ENCODE data around the gene PRKG1.
"Not testable (repeated sequence)": the region's sequence is repeated elsewhere in the genome, so short reads cannot be mapped to it uniquely, and the experiment has no call there.

PRKG1 gene

DNA sequence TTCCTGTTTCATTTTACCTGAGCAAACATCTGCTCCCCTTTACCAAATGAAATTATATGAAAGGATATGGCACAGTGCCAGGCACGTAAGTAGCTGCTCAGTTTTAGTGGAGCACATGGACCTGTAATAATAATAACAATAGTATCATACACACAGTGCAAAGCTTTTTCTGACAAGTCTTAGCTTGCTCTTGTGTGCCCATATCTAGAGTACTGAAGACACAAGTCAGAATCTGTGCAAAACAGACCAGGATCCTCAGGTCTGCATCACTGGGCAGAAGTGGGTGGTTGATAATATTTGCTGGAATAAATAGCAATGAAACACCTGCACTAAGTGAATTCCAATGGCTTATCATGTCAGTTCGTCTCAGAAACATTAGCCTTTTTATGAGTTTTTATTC, 1154.3 kb downstream of the PRKG1 start:
- H4K20me1 ChIP-seq (ENCODE audit: insufficient read depth, low read length, poor library complexity, severe bottlenecking), result no peaks in the 10 kb centered on the region
- no peaks in the 10 kb centered on the region for H3K36me3 ChIP-seq (ENCODE audit: insufficient read depth, low read length)
- TF ChIP-seq, protein P1, sequence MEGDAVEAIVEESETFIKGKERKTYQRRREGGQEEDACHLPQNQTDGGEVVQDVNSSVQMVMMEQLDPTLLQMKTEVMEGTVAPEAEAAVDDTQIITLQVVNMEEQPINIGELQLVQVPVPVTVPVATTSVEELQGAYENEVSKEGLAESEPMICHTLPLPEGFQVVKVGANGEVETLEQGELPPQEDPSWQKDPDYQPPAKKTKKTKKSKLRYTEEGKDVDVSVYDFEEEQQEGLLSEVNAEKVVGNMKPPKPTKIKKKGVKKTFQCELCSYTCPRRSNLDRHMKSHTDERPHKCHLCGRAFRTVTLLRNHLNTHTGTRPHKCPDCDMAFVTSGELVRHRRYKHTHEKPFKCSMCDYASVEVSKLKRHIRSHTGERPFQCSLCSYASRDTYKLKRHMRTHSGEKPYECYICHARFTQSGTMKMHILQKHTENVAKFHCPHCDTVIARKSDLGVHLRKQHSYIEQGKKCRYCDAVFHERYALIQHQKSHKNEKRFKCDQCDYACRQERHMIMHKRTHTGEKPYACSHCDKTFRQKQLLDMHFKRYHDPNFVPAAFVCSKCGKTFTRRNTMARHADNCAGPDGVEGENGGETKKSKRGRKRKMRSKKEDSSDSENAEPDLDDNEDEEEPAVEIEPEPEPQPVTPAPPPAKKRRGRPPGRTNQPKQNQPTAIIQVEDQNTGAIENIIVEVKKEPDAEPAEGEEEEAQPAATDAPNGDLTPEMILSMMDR (conservative IDR thresholded peaks at IDR 0.05; ENCODE audit: low read length), result no peak
- TF ChIP-seq EZH2phosphoT487 (IDR thresholded peaks at IDR 0.05; ENCODE audit: borderline replicate concordance), result no peak
- no peak overlapping the region for H3K4me2 ChIP-seq (ENCODE audit: low read depth, low read length, poor library complexity, severe bottlenecking)
- no peaks in the 10 kb centered on the region for H3K27me3 ChIP-seq (ENCODE audit: insufficient read depth, low read length, poor library complexity, severe bottlenecking)
- H3K9ac ChIP-seq (ENCODE audit: low read depth, low read length, poor library complexity, severe bottlenecking), result no peak overlapping the region
- no peaks in the 10 kb centered on the region for H3F3A ChIP-seq (ENCODE audit: low read depth)
- no peaks in the 10 kb centered on the region for H3K79me2 ChIP-seq (ENCODE audit: insufficient read depth, low read length)
- H2AFZ ChIP-seq (ENCODE audit: low read length), result no peak overlapping the region
- H3K4me1 ChIP-seq (ENCODE audit: insufficient read depth, low read length, poor library complexity, severe bottlenecking), result peaks cover 3% of the 10 kb centered on the region
- H3K9me2 ChIP-seq (replicated peaks; ENCODE audit: low read depth, low read length), result no peaks in the 10 kb centered on the region
- H3K9me3 ChIP-seq (ENCODE audit: insufficient read depth, low read depth, low read length), result no peaks in the 10 kb centered on the region
- H3K4me3 ChIP-seq (ENCODE audit: low read length, poor library complexity, severe bottlenecking), result no peak overlapping the region

GRCh38 chr10:52229291-52229931, 1155.1 kb downstream of the PRKG1 start:
- Histone ChIP-seq H3K79me2 (ENCODE audit: insufficient read depth, low read length) (no peaks in the 10 kb centered on the region), H3K9me2 (replicated peaks; ENCODE audit: low read depth, low read length) (no peaks in the 10 kb centered on the region), H3K9ac (ENCODE audit: low read depth, low read length, poor library complexity, severe bottlenecking) (no peak overlapping the region), H4K20me1 (ENCODE audit: insufficient read depth, low read length, poor library complexity, severe bottlenecking) (no peaks in the 10 kb centered on the region), H3K4me2 (ENCODE audit: low read depth, low read length, poor library complexity, severe bottlenecking) (no peak overlapping the region), H2AFZ (ENCODE audit: low read length) (no peak overlapping the region), H3K4me1 (ENCODE audit: insufficient read depth, low read length, poor library complexity, severe bottlenecking) (peaks cover 3% of the 10 kb centered on the region), H3K9me3 (ENCODE audit: insufficient read depth, low read depth, low read length) (no peaks in the 10 kb centered on the region), H3K36me3 (ENCODE audit: insufficient read depth, low read length) (no peaks in the 10 kb centered on the region), H3K4me3 (ENCODE audit: low read length, poor library complexity, severe bottlenecking) (no peak overlapping the region), H3K27me3 (ENCODE audit: insufficient read depth, low read length, poor library complexity, severe bottlenecking) (no peaks in the 10 kb centered on the region), H3F3A (ENCODE audit: low read depth) (no peaks in the 10 kb centered on the region)
- no peak for TF ChIP-seq EZH2phosphoT487 (IDR thresholded peaks at IDR 0.05; ENCODE audit: borderline replicate concordance)
- TF ChIP-seq, protein P1 (conservative IDR thresholded peaks at IDR 0.05; ENCODE audit: low read length), result no peak

DNA sequence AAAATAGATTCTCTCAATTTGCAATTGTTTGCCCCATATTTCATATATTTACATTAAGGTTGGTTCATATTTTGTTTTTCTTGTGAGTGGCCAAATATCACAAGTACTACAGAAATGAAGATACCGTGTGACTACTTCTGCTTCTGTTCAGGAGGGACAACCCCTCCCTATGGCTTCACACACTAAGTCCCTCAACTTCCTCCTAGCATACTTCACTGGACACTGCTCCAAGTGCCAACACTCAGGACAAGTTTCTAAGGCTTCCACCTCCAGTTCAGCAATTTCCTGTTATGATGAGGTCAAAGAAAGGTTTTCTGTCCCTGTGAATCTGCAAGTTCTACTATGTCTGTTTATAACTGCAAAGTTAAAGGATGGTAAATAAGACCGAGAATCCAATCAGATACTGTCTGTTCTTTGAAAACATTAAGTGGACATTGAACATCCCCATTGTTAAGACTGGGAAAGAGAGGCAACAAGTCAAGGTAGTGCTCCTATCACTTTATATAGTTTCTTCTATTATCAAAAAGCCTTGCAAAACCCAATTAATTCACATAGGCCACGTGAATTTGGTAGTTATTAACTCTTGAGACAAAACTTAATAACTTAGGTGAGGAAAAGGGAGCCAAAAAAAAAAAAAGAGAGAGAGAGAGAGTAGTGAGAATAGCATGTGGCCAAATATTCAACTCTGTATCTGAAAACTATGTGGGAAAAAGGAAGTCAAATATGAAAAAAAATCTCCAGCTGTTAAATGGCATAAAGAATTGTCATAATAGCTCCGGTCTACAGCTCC, 1158.5 kb downstream of the PRKG1 start:
- H3K79me2 ChIP-seq (ENCODE audit: insufficient read depth, low read length), result no peaks in the 10 kb centered on the region
- H2AFZ ChIP-seq (ENCODE audit: low read length), result peak overlapping the region; percentile 22
- H3F3A ChIP-seq (ENCODE audit: low read depth), result no peaks in the 10 kb centered on the region
- H3K27me3 ChIP-seq (ENCODE audit: insufficient read depth, low read length, poor library complexity, severe bottlenecking), result no peaks in the 10 kb centered on the region
- no peaks in the 10 kb centered on the region for H3K36me3 ChIP-seq (ENCODE audit: insufficient read depth, low read length)
- peak overlapping the region; percentile 66 for H3K4me2 ChIP-seq (ENCODE audit: low read depth, low read length, poor library complexity, severe bottlenecking)
- peaks cover 3% of the 10 kb centered on the region for H3K4me1 ChIP-seq (ENCODE audit: insufficient read depth, low read length, poor library complexity, severe bottlenecking)
- peak overlapping the region; percentile 70 for H3K4me3 ChIP-seq (ENCODE audit: low read length, poor library complexity, severe bottlenecking)
- H3K9ac ChIP-seq (ENCODE audit: low read depth, low read length, poor library complexity, severe bottlenecking), result peak overlapping the region; percentile 41
- TF ChIP-seq EZH2phosphoT487 (IDR thresholded peaks at IDR 0.05; ENCODE audit: borderline replicate concordance), result no peak
- TF ChIP-seq, protein P1 (conservative IDR thresholded peaks at IDR 0.05; ENCODE audit: low read length), result no peak
- H3K9me2 ChIP-seq (replicated peaks; ENCODE audit: low read depth, low read length), result no peaks in the 10 kb centered on the region
- no peaks in the 10 kb centered on the region for H4K20me1 ChIP-seq (ENCODE audit: insufficient read depth, low read length, poor library complexity, severe bottlenecking)
- no peaks in the 10 kb centered on the region for H3K9me3 ChIP-seq (ENCODE audit: insufficient read depth, low read depth, low read length)

DNA sequence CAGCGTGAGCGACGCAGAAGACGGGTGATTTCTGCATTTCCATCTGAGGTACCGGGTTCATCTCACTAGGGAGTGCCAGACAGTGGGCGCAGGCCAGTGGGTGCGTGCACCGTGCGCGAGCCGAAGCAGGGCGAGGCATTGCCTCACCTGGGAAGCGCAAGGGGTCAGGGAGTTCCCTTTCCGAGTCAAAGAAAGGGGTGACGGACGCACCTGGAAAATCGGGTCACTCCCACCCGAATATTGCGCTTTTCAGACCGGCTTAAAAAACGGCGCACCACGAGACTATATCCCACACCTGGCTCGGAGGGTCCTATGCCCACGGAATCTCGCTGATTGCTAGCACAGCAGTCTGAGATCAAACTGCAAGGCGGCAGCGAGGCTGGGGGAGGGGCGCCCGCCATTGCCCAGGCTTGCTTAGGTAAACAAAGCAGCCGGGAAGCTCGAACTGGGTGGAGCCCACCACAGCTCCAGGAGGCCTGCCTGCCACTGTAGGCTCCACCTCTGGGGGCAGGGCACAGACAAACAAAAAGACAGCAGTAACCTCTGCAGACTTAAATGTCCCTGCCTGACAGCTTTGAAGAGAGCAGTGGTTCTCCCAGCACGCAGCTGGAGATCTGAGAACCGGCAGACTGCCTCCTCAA, 1159.2 kb downstream of the PRKG1 start:
- not testable (repeated sequence) for H3K9me3 ChIP-seq (ENCODE audit: insufficient read depth, low read depth, low read length); H3K27me3 ChIP-seq (ENCODE audit: insufficient read depth, low read length, poor library complexity, severe bottlenecking); H3K36me3 ChIP-seq (ENCODE audit: insufficient read depth, low read length); H3K4me1 ChIP-seq (ENCODE audit: insufficient read depth, low read length, poor library complexity, severe bottlenecking); H4K20me1 ChIP-seq (ENCODE audit: insufficient read depth, low read length, poor library complexity, severe bottlenecking); H3K79me2 ChIP-seq (ENCODE audit: insufficient read depth, low read length); H3K9me2 ChIP-seq (replicated peaks; ENCODE audit: low read depth, low read length); H3F3A ChIP-seq (ENCODE audit: low read depth)
- peak overlapping the region; percentile 66 for H3K4me2 ChIP-seq (ENCODE audit: low read depth, low read length, poor library complexity, severe bottlenecking)
- H3K4me3 ChIP-seq (ENCODE audit: low read length, poor library complexity, severe bottlenecking), result peak overlapping the region; percentile 70
- H2AFZ ChIP-seq (ENCODE audit: low read length), result peak overlapping the region; percentile 22; the same call in 1 of the 2 replicates
- peak overlapping the region; percentile 41 for H3K9ac ChIP-seq (ENCODE audit: low read depth, low read length, poor library complexity, severe bottlenecking)

All from Loucy (cell line).